Stimulated activated CD4-positive, alpha-beta T cell treated with anti-CD3 and anti-CD28 coated beads, Interleukin-4, amount 100 ng/mL, for 1 hour (primary cell): ENCODE measurements around the gene MCM7.

Experiments
- DNase-seq: peaks from one replicate; pipeline ENCODE4 v3.0.0-alpha.2; 2020

The MCM7 gene

GRCh38 chr7:100122067-100122466 is 20.9 kb upstream of the MCM7 start:
- no peak for DNase-seq

GRCh38 chr7:100120733-100121036 is 19.5 kb upstream of the MCM7 start:
- no peak for DNase-seq

GRCh38 chr7:100119970-100120732 is 19.0 kb upstream of the MCM7 start:
- peak; percentile 66 for DNase-seq

GRCh38 chr7:100119072-100119969 is 18.1 kb upstream of the MCM7 start, which contains the start of the genes CNPY4 and TAF6:
TSS of gene CNPY4 (plus strand) at chr7:100119634. CDS start at chr7:100119745, 111 bp downstream.
TSS of gene TAF6 (minus strand) at chr7:100119358. CDS start at chr7:100114209, 5,149 bp downstream.
- peak; percentile 96 for DNase-seq

GRCh38 chr7:100118388-100119071 is 17.3 kb upstream of the MCM7 start:
- no peak for DNase-seq

- DNase-seq, result no peak
These were observed 13.8 kb upstream of the MCM7 start for GRCh38 chr7:100115026-100115425.

GRCh38 chr7:100111914-100112313 is 10.7 kb upstream of the MCM7 start:
- DNase-seq, result no peak

- no peak for DNase-seq
These were observed 10.0 kb upstream of the MCM7 start for GRCh38 chr7:100111156-100111555.

- DNase-seq, result no peak
These were observed 8.4 kb upstream of the MCM7 start for GRCh38 chr7:100109521-100110163.

- DNase-seq, result no peak
These were observed 6.7 kb upstream of the MCM7 start for GRCh38 chr7:100107890-100108289.

GRCh38 chr7:100107125-100107737 is 6.0 kb upstream of the MCM7 start:
- DNase-seq, result no peak

GRCh38 chr7:100106633-100107032 is 5.4 kb upstream of the MCM7 start:
- DNase-seq, result no peak

- DNase-seq, result no peak
These were observed 4.3 kb upstream of the MCM7 start for GRCh38 chr7:100105534-100105933.

- no peak for DNase-seq
These were observed 2.0 kb upstream of the MCM7 start for GRCh38 chr7:100102950-100103840.

- peak; percentile 86 for DNase-seq
These were observed 679 bp downstream of the MCM7 start for GRCh38 chr7:100100420-100101015.

GRCh38 chr7:100099452-100099851 is 1.7 kb downstream of the MCM7 start:
- DNase-seq, result no peak

- DNase-seq, result no peak
These were observed 2.3 kb downstream of the MCM7 start for GRCh38 chr7:100098913-100099312.

- no peak for DNase-seq
These were observed 5.5 kb downstream of the MCM7 start for GRCh38 chr7:100095704-100096103.

GRCh38 chr7:100095289-100095688 is 5.9 kb downstream of the MCM7 start:
- no peak for DNase-seq

- DNase-seq, result no peak
These were observed 7.2 kb downstream of the MCM7 start for GRCh38 chr7:100093925-100094486.

- DNase-seq, result no peak
These were observed 7.7 kb downstream of the MCM7 start for GRCh38 chr7:100093498-100093897.
